GM12891 (cell line): ENCODE results near the gene GRHL1.

Experiments used
- POLR2A ChIP-seq: IDR thresholded peaks from 2 replicates; pipeline ENCODE4 v1.6.1; 2011; ENCODE audit warnings: low read depth, low read length, control low read depth
- TAF1 ChIP-seq: IDR thresholded peaks from 2 replicates; pipeline ENCODE4 v1.6.1; 2011; ENCODE audit warnings: low read depth, low read length, control low read depth

- TF ChIP-seq POLR2A: no peak
- no peak for TF ChIP-seq TAF1
These were observed 6.6 kb downstream of the GRHL1 start for GRCh38 chr2:9958057-9958456.
